GM23338 (cell line): Measurements from ENCODE around the gene SEC24C.

ENCODE experiments used
- CREB1 ChIP-seq: fragments of 250-450 bp; sonication (Bioruptor Pico); IDR thresholded peaks from 2 replicates; pipeline ENCODE4 v1.5.0; 2020; ENCODE audit warnings: low read depth, mild to moderate bottlenecking, moderate library complexity
- CTCF ChIP-seq, 2 experiments: fragments of 200-600 bp in 1 of 2; sonication (generic) in 1 of 2; conservative IDR thresholded peaks; 2 replicates each; pipeline versions ENCODE4 v1.5.1 to v1.6.1; 2016 to 2017; ENCODE audit warnings: antibody characterized with exemption in 2 of 2, low read depth in 2 of 2, mild to moderate bottlenecking in 2 of 2, moderate library complexity in 1 of 2
- POLR2AphosphoS5 ChIP-seq: IDR thresholded peaks from 2 replicates; pipeline ENCODE4 v1.6.1; 2016; ENCODE audit warnings: antibody characterized with exemption, low read depth
- ZNF331 ChIP-seq: fragments of 250-450 bp; sonication (Bioruptor Pico); IDR thresholded peaks from 2 replicates; pipeline ENCODE4 v1.5.0; 2020; ENCODE audit warnings: low read depth, mild to moderate bottlenecking, moderate library complexity

GRCh38 chr10:73779539-73780197 is 35.5 kb downstream of the SEC24C start:
- TF ChIP-seq POLR2AphosphoS5 (no peak; the same call in 1 of the 2 replicates), CTCF (conservative IDR thresholded peaks at IDR 0.05; ENCODE audit: low read depth in 2 of 2) (no peak), ZNF331 (no peak), CREB1 (no peak)
